H1 (cell line): ENCODE measurements around the gene C8B. TPM values are rescaled to one million over a fixed set of nuclear protein-coding genes. Genes with fewer than 3 reads are reported as not detected.

Experiments
- CTCF ChIA-PET: fragments of 300-600 bp; sonication (Branson Sonifier 250); formaldehyde crosslinking; loops from one replicate; lab custom pipeline; 2021; ENCODE audit not compliant: partially characterized antibody; lab: Charles Lee
- POLR2A ChIA-PET: fragments of 300-600 bp; sonication (Branson Sonifier 250); formaldehyde crosslinking; loops from one replicate; lab custom pipeline; 2021; ENCODE audit warnings: inconsistent platforms; ENCODE audit not compliant: partially characterized antibody; lab: Charles Lee
- DNase-seq, 2 experiments: peaks; one replicate each; pipeline versions ENCODE4 v3.0.0 to v3.0.0-alpha.2; 2010 to 2022; ENCODE audit warnings: low spot score in 2 of 2, low read depth in 1 of 2, mixed read lengths in 1 of 2
- FAIRE-seq: peaks from 2 replicates; lab custom pipeline; 2011; peaks lifted over from hg19 to GRCh38; lab: Jason Lieb, UNC
- H2AFZ ChIP-seq: 2 replicates; pipeline ENCODE4 v1.8.1; 2012; ENCODE audit warnings: low read length, inconsistent platforms
- H2AK5ac ChIP-seq: 2 replicates; pipeline ENCODE4 v1.6.1; 2013; ENCODE audit warnings: low read depth, low read length
- H2BK120ac ChIP-seq: replicated peaks from 2 replicates; pipeline ENCODE3; 2013; ENCODE audit warnings: low read depth, low read length, inconsistent platforms
- H2BK12ac ChIP-seq: 2 replicates; pipeline ENCODE4 v1.6.1; 2013; ENCODE audit warnings: low read depth, low read length
- H2BK15ac ChIP-seq: 2 replicates; pipeline ENCODE4 v1.6.1; 2013; ENCODE audit warnings: low read length
- H2BK20ac ChIP-seq: 2 replicates; pipeline ENCODE4 v1.6.1; 2013; ENCODE audit warnings: low read length
- H2BK5ac ChIP-seq: 2 replicates; pipeline ENCODE4 v1.6.1; 2013; ENCODE audit warnings: low read depth, low read length
- H3K14ac ChIP-seq: 2 replicates; pipeline ENCODE4 v1.6.1; 2013; ENCODE audit warnings: inconsistent platforms; ENCODE audit not compliant: insufficient read length
- H3K18ac ChIP-seq: 2 replicates; pipeline ENCODE4 v1.6.1; 2013; ENCODE audit warnings: low read length; ENCODE audit errors: extremely low read depth
- H3K23ac ChIP-seq: 2 replicates; pipeline ENCODE4 v1.6.1; 2013; ENCODE audit warnings: inconsistent platforms; ENCODE audit not compliant: insufficient read length
- H3K23me2 ChIP-seq: 2 replicates; pipeline ENCODE4 v1.6.1; 2013; ENCODE audit warnings: low read depth, low read length
- H3K27ac ChIP-seq: 2 replicates; pipeline ENCODE4 v1.6.1; 2011; ENCODE audit warnings: low read depth, low read length, inconsistent platforms
- H3K27me3 ChIP-seq, 4 experiments: replicated peaks in 1 of 4; 1 replicate in 1 of 4; 2 replicates in 3 of 4; pipeline versions ENCODE4 v1.6.1 to v1.8.1; 2011 to 2013; ENCODE audit warnings: low read length in 3 of 4, mild to moderate bottlenecking in 3 of 4, inconsistent platforms in 2 of 4, mixed read lengths in 2 of 4, moderate library complexity in 1 of 4; ENCODE audit not compliant: control insufficient read depth in 3 of 4, insufficient read depth in 3 of 4; ENCODE audit errors: extremely low read depth in 1 of 4
- H3K36me3 ChIP-seq, 4 experiments: 2 replicates each; pipeline versions ENCODE4 v1.6.1 to v1.8.1; 2011 to 2013; ENCODE audit warnings: mild to moderate bottlenecking in 4 of 4, low read length in 3 of 4, moderate library complexity in 2 of 4, control low read depth in 1 of 4, inconsistent platforms in 1 of 4; ENCODE audit not compliant: insufficient read depth in 4 of 4, control insufficient read depth in 2 of 4
- H3K4ac ChIP-seq: replicated peaks from 2 replicates; pipeline ENCODE3; 2013; ENCODE audit warnings: low read length, low read depth, mixed read lengths, inconsistent platforms; ENCODE audit not compliant: insufficient read length
- H3K4me1 ChIP-seq, 4 experiments: replicated peaks in 1 of 4; 1 replicate in 1 of 4; 2 replicates in 3 of 4; pipeline versions ENCODE4 v1.6.1 to v1.8.1; 2011 to 2013; ENCODE audit warnings: low read length in 3 of 4, inconsistent platforms in 2 of 4, mixed read lengths in 1 of 4; ENCODE audit not compliant: insufficient read depth in 4 of 4, control insufficient read depth in 3 of 4
- H3K4me2 ChIP-seq, 2 experiments: 2 replicates each; pipeline versions ENCODE4 v1.6.1 to v1.8.1; 2011 to 2013; ENCODE audit warnings: low read depth in 2 of 2, low read length in 2 of 2, control low read depth in 1 of 2, inconsistent platforms in 1 of 2, mild to moderate bottlenecking in 1 of 2; ENCODE audit not compliant: insufficient read depth in 1 of 2
- H3K4me3 ChIP-seq, 4 experiments: fragments of 200-600, 300-600 bp in 1 of 4; sonication (generic), shearing (Covaris generic), sonication (Bioruptor Twin) in 1 of 4; 2 replicates each; pipeline versions ENCODE4 v1.5.1 to v1.8.1; 2011 to 2016; ENCODE audit warnings: low read length in 4 of 4, low read depth in 3 of 4, control low read depth in 2 of 4, inconsistent platforms in 2 of 4, mild to moderate bottlenecking in 2 of 4, mixed read lengths in 1 of 4, moderate library complexity in 1 of 4; ENCODE audit not compliant: insufficient read depth in 2 of 4; ENCODE audit errors: extremely low read depth in 1 of 4
- H3K56ac ChIP-seq: replicated peaks from 2 replicates; pipeline ENCODE3; 2013; ENCODE audit warnings: low read depth, mild to moderate bottlenecking, mixed read lengths, low read length, inconsistent platforms; ENCODE audit not compliant: insufficient read length
- H3K79me1 ChIP-seq: 2 replicates; pipeline ENCODE4 v1.6.1; 2013; ENCODE audit warnings: low read depth, low read length, control low read depth
- H3K79me2 ChIP-seq, 2 experiments: 2 replicates each; pipeline versions ENCODE4 v1.6.1 to v1.8.1; 2012 to 2013; ENCODE audit warnings: low read length in 2 of 2, mild to moderate bottlenecking in 2 of 2, inconsistent platforms in 1 of 2; ENCODE audit not compliant: insufficient read depth in 2 of 2, control insufficient read depth in 1 of 2
- H3K9ac ChIP-seq, 4 experiments: replicated peaks in 1 of 4; 1 replicate in 1 of 4; 2 replicates in 3 of 4; pipeline versions ENCODE4 v1.6.1 to v1.8.1; 2011 to 2013; ENCODE audit warnings: low read depth in 3 of 4, low read length in 3 of 4, control low read depth in 2 of 4, mild to moderate bottlenecking in 2 of 4, moderate library complexity in 2 of 4, inconsistent platforms in 1 of 4; ENCODE audit errors: extremely low read depth in 1 of 4
- H3K9me3 ChIP-seq, 2 experiments: 2 replicates each; pipeline versions ENCODE4 v1.6.1 to v1.8.1; 2012 to 2013; ENCODE audit warnings: mild to moderate bottlenecking in 2 of 2, moderate library complexity in 2 of 2, control low read depth in 1 of 2, inconsistent platforms in 1 of 2, low read depth in 1 of 2, low read length in 1 of 2, mixed read lengths in 1 of 2; ENCODE audit not compliant: insufficient read depth in 2 of 2
- H4K20me1 ChIP-seq, 2 experiments: replicated peaks in 1 of 2; 2 replicates each; pipeline versions ENCODE3 to v1.8.1; 2011 to 2013; ENCODE audit warnings: inconsistent platforms in 2 of 2, low read length in 2 of 2, mild to moderate bottlenecking in 1 of 2; ENCODE audit not compliant: insufficient read depth in 2 of 2, control insufficient read depth in 1 of 2
- H4K5ac ChIP-seq: 2 replicates; pipeline ENCODE4 v1.6.1; 2013; ENCODE audit warnings: low read length, low read depth, mixed read lengths, inconsistent platforms; ENCODE audit not compliant: insufficient read length
- H4K8ac ChIP-seq: 2 replicates; pipeline ENCODE4 v1.8.0; 2013; ENCODE audit warnings: mild to moderate bottlenecking, moderate library complexity, low read length, inconsistent platforms; ENCODE audit not compliant: insufficient read depth; ENCODE audit errors: extremely low read depth
- H4K91ac ChIP-seq: replicated peaks from 2 replicates; pipeline ENCODE3; 2013; ENCODE audit warnings: low read length, mixed read lengths, inconsistent platforms; ENCODE audit not compliant: insufficient read length
- CEBPB ChIP-seq: IDR thresholded peaks from 2 replicates; pipeline ENCODE4 v1.6.1; 2012; ENCODE audit warnings: low read depth, low read length
- GABPA ChIP-seq: IDR thresholded peaks from 2 replicates; pipeline ENCODE4 v1.6.1; 2011; ENCODE audit warnings: mild to moderate bottlenecking, low read length, moderate library complexity, borderline replicate concordance; ENCODE audit not compliant: insufficient read depth
- RBBP5 ChIP-seq: IDR thresholded peaks from 2 replicates; pipeline ENCODE4 v1.7.1; 2012; ENCODE audit warnings: low read depth, mild to moderate bottlenecking, inconsistent platforms, low read length, moderate library complexity, borderline replicate concordance
- SP2 ChIP-seq: IDR thresholded peaks from 2 replicates; pipeline ENCODE4 v1.6.1; 2012; ENCODE audit warnings: mild to moderate bottlenecking, low read length, inconsistent platforms
- SP4 ChIP-seq: IDR thresholded peaks from 2 replicates; pipeline ENCODE4 v1.6.1; 2012; ENCODE audit warnings: low read length, inconsistent platforms
- TAF7 ChIP-seq: optimal IDR thresholded peaks from 2 replicates; pipeline ENCODE3; 2011; ENCODE audit warnings: low read depth, mild to moderate bottlenecking, inconsistent platforms, low read length, moderate library complexity, borderline replicate concordance
- TBP ChIP-seq: IDR thresholded peaks from 2 replicates; pipeline ENCODE4 v1.6.1; 2011; ENCODE audit warnings: low read depth, low read length, improper control_type of control experiment
- WGBS, 2 experiments: shearing (Covaris generic) in 1 of 2; methylation state at CpG; one replicate each; pipeline versions ENCODE4 v1.1.6 to v1.1.7; 2013 to 2015; ENCODE audit warnings: low lambda C conversion rate in 2 of 2, mixed read lengths in 2 of 2, inconsistent platforms in 1 of 2, low coverage in 1 of 2, missing lambda C conversion rate in 1 of 2; ENCODE audit not compliant: insufficient replicate concordance in 2 of 2, insufficient coverage in 1 of 2, insufficient read length in 1 of 2; ENCODE audit errors: extremely low coverage in 1 of 2, missing lambda C conversion rate in 1 of 2; 5-methylcytosine and 5-hydroxymethylcytosine counted together
- polyA plus RNA-seq, 7 experiments: library from polyadenylated mRNA; depleted of rRNA in 3 of 7; stranded (reverse) in 5 of 7; unstranded in 2 of 7; fragments of >200 nt in 5 of 7; fragments of 200-250 nt in 2 of 7; gene quantifications; 1 replicate in 5 of 7; 2 replicates in 1 of 7; 4 replicates in 1 of 7; pipeline versions ENCODE4 v1.2.1 to v1.2.3, GENCODE V29; 2011 to 2013; ENCODE audit warnings: missing spikeins in 2 of 7, mixed read lengths in 2 of 7
- total RNA-seq: library from RNA; stranded (reverse); fragmentation: NEBNext Ultra II Directional; extraction: Animal tissue kit (Norgen Biotek cat#: 25700); gene quantifications from 2 replicates; pipeline ENCODE4 v1.2.1, GENCODE V29; 2021

The C8B gene
- total and polyA plus RNA-seq, 2 of the 8 experiments (the other 6 are each of a cell fraction or from before 2014, with no cell fraction given) = not detected

DNA sequence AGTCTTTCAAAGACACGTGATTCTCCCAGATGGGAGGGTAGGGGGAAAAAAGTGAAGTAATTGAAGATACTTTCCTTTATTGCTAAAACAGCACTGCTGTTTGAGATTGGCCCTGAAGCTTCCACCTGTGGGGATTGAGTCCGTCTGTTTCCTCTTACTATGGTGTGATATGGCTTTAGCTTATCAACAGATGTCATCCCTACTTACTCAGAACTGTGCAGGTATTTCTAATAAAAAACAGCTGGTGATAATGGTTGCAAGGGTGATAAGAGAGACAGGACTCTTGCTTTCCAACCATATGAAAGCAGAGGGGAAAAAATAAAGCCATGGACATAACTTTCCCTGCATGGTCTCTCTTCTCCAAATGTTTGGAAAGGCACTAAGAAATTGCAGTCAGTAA lies 41.7 kb upstream of the C8B start:
- no peak overlapping the region for H2BK20ac ChIP-seq
- H2BK15ac ChIP-seq = no peak overlapping the region
- no peak overlapping the region for H3K9ac ChIP-seq
- no peaks in the 10 kb centered on the region for H4K20me1 ChIP-seq
- H3K14ac ChIP-seq = no peak overlapping the region
- FAIRE-seq = no peak
- H2BK5ac ChIP-seq = no peak overlapping the region
- no peak overlapping the region for H3K4me3 ChIP-seq
- no peaks in the 10 kb centered on the region for H3K27me3 ChIP-seq
- no peaks in the 10 kb centered on the region for H3K79me1 ChIP-seq
- no peak overlapping the region for H3K18ac ChIP-seq
- CTCF ChIA-PET = interaction anchor here (1.0 to 1.7 kb wide), 7 partner anchors 9 to 39 kb away, joined by 3 to 8 read pairs (median 3); no protein-coding TSS in a partner anchor
- H2AFZ ChIP-seq = no peak overlapping the region
- WGBS, 2 experiments = 86% methylated on average over 2 of the region's 2 CpGs; no CpG with 5 or more reads in 1 of the 2 experiments
- no peak overlapping the region for H3K4me2 ChIP-seq
- no peak overlapping the region for H4K8ac ChIP-seq
- H3K4me1 ChIP-seq = no peaks in the 10 kb centered on the region
- POLR2A ChIA-PET = no interaction called here
- H3K79me2 ChIP-seq = no peaks in the 10 kb centered on the region
- no peaks in the 10 kb centered on the region for H3K36me3 ChIP-seq
- H2AK5ac ChIP-seq = no peak overlapping the region
- no peak for DNase-seq
- no peaks in the 10 kb centered on the region for H3K9me3 ChIP-seq
- no peak overlapping the region for H4K5ac ChIP-seq
- no peak overlapping the region for H3K27ac ChIP-seq
- H3K56ac ChIP-seq = no peak overlapping the region
- H4K91ac ChIP-seq = no peak overlapping the region
- no peak overlapping the region for H2BK120ac ChIP-seq
- no peak overlapping the region for H3K4ac ChIP-seq
- no peak overlapping the region for H3K23ac ChIP-seq
- TF ChIP-seq TAF7 (no peak), SP4 (no peak), CEBPB (no peak), SP2 (no peak), TBP (no peak), RBBP5 (no peak), GABPA (no peak)
- TF ChIP-seq, all 59 proteins: peak for 0
- Histone ChIP-seq H2BK12ac (no peak overlapping the region), H3K23me2 (no peaks in the 10 kb centered on the region)
